ENCODE results near the gene PCDH9. TPM values are rescaled to one million over a fixed set of nuclear protein-coding genes. Genes with fewer than 3 reads are reported as not detected.

PCDH9 gene
- total RNA-seq, 1 donor from 2014 or later = 20.2 TPM

- H3K36me3 Mint-ChIP-seq = no peaks in the 10 kb centered on the region
- DNase-seq (ENCODE audit: extremely low spot score, unreplicated experiment) = no peak
- H3K27me3 Mint-ChIP-seq = no peaks in the 10 kb centered on the region
- no peak overlapping the region for H3K4me3 Mint-ChIP-seq
- H3K4me1 Mint-ChIP-seq (ENCODE audit: unreplicated experiment) = peaks cover 38% of the 10 kb centered on the region
- no peak for TF ChIP-seq CTCF (conservative IDR thresholded peaks at IDR 0.05)
- no peak overlapping the region for H3K27ac Mint-ChIP-seq
- H3K9me3 Mint-ChIP-seq = peaks cover 5% of the 10 kb centered on the region
Observed at GRCh38 chr13:66345971-66346370, 884.2 kb downstream of the PCDH9 start.

- Mint-ChIP-seq H3K27me3 (no peaks in the 10 kb centered on the region), H3K4me1 (ENCODE audit: unreplicated experiment) (peaks cover 35% of the 10 kb centered on the region), H3K4me3 (no peak overlapping the region), H3K36me3 (no peaks in the 10 kb centered on the region), H3K9me3 (peaks cover 5% of the 10 kb centered on the region), H3K27ac (no peak overlapping the region)
- TF ChIP-seq CTCF (conservative IDR thresholded peaks at IDR 0.05) = no peak
- no peak for DNase-seq (ENCODE audit: extremely low spot score, unreplicated experiment)
Observed at GRCh38 chr13:66345518-66345810, 884.7 kb downstream of the PCDH9 start.

- no peaks in the 10 kb centered on the region for H3K27me3 Mint-ChIP-seq
- no peak overlapping the region for H3K4me3 Mint-ChIP-seq
- H3K36me3 Mint-ChIP-seq = no peaks in the 10 kb centered on the region
- no peak for DNase-seq (ENCODE audit: extremely low spot score, unreplicated experiment)
- H3K9me3 Mint-ChIP-seq = peaks cover 5% of the 10 kb centered on the region
- TF ChIP-seq CTCF (conservative IDR thresholded peaks at IDR 0.05) = no peak
- H3K27ac Mint-ChIP-seq = no peak overlapping the region
- H3K4me1 Mint-ChIP-seq (ENCODE audit: unreplicated experiment) = peaks cover 30% of the 10 kb centered on the region
Observed at GRCh38 chr13:66344805-66345517, 885.2 kb downstream of the PCDH9 start.

- no peak for TF ChIP-seq CTCF (conservative IDR thresholded peaks at IDR 0.05)
- Mint-ChIP-seq H3K27ac (no peak overlapping the region), H3K27me3 (no peaks in the 10 kb centered on the region), H3K9me3 (peaks cover 5% of the 10 kb centered on the region), H3K4me3 (no peak overlapping the region), H3K4me1 (ENCODE audit: unreplicated experiment) (peaks cover 19% of the 10 kb centered on the region), H3K36me3 (no peaks in the 10 kb centered on the region)
- no peak for DNase-seq (ENCODE audit: extremely low spot score, unreplicated experiment)
Observed at GRCh38 chr13:66343224-66343828, 886.8 kb downstream of the PCDH9 start.

- no peak overlapping the region for H3K4me3 Mint-ChIP-seq
- no peak overlapping the region for H3K27ac Mint-ChIP-seq
- no peaks in the 10 kb centered on the region for H3K9me3 Mint-ChIP-seq
- H3K4me1 Mint-ChIP-seq (ENCODE audit: unreplicated experiment) = peaks cover 10% of the 10 kb centered on the region
- no peaks in the 10 kb centered on the region for H3K36me3 Mint-ChIP-seq
- no peaks in the 10 kb centered on the region for H3K27me3 Mint-ChIP-seq
- no peak for TF ChIP-seq CTCF (conservative IDR thresholded peaks at IDR 0.05)
- no peak for DNase-seq (ENCODE audit: extremely low spot score, unreplicated experiment)
Observed at GRCh38 chr13:66341635-66342377, 888.3 kb downstream of the PCDH9 start.

Measured in type B pancreatic cell (in vitro differentiated cells).